ENCODE data around the gene ECSIT. TPM values are rescaled to one million over a fixed set of nuclear protein-coding genes. Genes with fewer than 3 reads are reported as not detected.
"Not testable (repeated sequence)": the region's sequence is repeated elsewhere in the genome, so short reads cannot be mapped to it uniquely, and the experiment has no call there.

ECSIT gene
- total and polyA plus RNA-seq, 4 donors: 31.7 to 58.8 (median 40.4) TPM

- no peaks in the 10 kb centered on the region for H3K9me3 ChIP-seq (ENCODE audit: control insufficient read depth in 4 of 4, insufficient read depth in 3 of 4, low read length in 3 of 4)
- no peak overlapping the region for H3K27ac ChIP-seq (ENCODE audit: low read depth in 1 of 2, low read length in 1 of 2)
- ATAC-seq (ENCODE audit: insufficient read depth, low FRiP score) (no peak), DNase-seq (no peak)
- H3K4me1 ChIP-seq (ENCODE audit: control insufficient read depth in 5 of 5, insufficient read depth in 5 of 5, low read length in 5 of 5): no peaks in the 10 kb centered on the region
- no peak overlapping the region for H3K4me3 ChIP-seq
- TF ChIP-seq CTCF (IDR thresholded peaks at IDR 0.05; ENCODE audit: control extremely low read depth, extremely low read depth): no peak
- no peaks in the 10 kb centered on the region for H3K27me3 ChIP-seq (ENCODE audit: control insufficient read depth in 3 of 3, insufficient read depth in 3 of 3, low read length in 2 of 3)
- H3K9ac ChIP-seq (ENCODE audit: insufficient read depth in 1 of 2, low read length in 2 of 2): no peak overlapping the region
- 24 to 67% methylated on average over 5 of the region's 5 CpGs for WGBS, 2 donors
- H3K36me3 ChIP-seq (ENCODE audit: control insufficient read depth in 4 of 4, insufficient read depth in 4 of 4, low read length in 4 of 4): no peaks in the 10 kb centered on the region
Measured at GRCh38 chr19:11570039-11570462, 41.1 kb upstream of the ECSIT start.

DNA sequence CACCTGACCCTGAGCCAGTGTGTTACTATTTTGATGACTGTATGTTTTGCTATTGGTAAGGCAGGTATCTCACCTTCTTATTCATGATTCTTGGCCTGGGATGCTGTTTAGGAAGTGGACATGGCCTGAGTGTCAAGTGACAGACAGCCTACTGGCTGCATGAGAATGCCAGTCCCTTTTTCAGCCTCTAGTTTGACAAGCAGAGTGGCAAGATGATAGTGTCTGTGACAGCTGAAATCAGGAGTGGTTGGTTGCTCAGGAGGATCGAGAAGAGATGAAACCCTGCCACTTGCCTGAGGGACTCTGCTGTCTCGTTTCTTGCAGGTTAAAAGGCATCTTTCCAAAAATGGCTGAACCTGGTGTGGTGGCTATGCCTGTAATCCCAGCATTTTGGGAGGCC lies 37.2 kb upstream of the ECSIT start:
- WGBS, 2 donors: 88 to 97% methylated on average over 2 of the region's 2 CpGs
- no peaks in the 10 kb centered on the region for H3K36me3 ChIP-seq (ENCODE audit: control insufficient read depth in 4 of 4, insufficient read depth in 4 of 4, low read length in 4 of 4)
- no peaks in the 10 kb centered on the region for H3K27me3 ChIP-seq (ENCODE audit: control insufficient read depth in 3 of 3, insufficient read depth in 3 of 3, low read length in 2 of 3)
- no peak for TF ChIP-seq CTCF (IDR thresholded peaks at IDR 0.05; ENCODE audit: control extremely low read depth, extremely low read depth)
- no peak for ATAC-seq (ENCODE audit: insufficient read depth, low FRiP score)
- no peaks in the 10 kb centered on the region for H3K4me1 ChIP-seq (ENCODE audit: control insufficient read depth in 5 of 5, insufficient read depth in 5 of 5, low read length in 5 of 5)
- H3K9me3 ChIP-seq (ENCODE audit: control insufficient read depth in 4 of 4, insufficient read depth in 3 of 4, low read length in 3 of 4): no peaks in the 10 kb centered on the region
- H3K27ac ChIP-seq (ENCODE audit: low read depth in 1 of 2, low read length in 1 of 2): no peak overlapping the region
- no peak for DNase-seq
- H3K9ac ChIP-seq (ENCODE audit: insufficient read depth in 1 of 2, low read length in 2 of 2): no peak overlapping the region
- H3K4me3 ChIP-seq: no peak overlapping the region

DNA sequence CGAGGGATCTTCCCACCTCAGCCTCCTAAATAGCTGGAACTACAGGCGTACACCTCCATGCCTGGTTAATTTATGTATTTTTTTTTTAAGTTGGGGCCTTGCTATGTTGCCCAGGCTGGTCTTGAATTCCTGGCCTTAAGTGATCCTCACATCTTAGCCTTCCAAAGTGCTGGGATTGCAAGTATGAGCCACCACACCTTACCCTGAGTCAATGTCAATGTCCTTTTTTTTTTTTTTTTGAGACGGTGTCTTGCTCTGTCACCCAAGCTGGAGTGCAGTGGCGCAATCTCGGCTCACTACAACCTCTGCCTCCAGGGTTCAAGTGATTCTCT lies 36.7 kb upstream of the ECSIT start:
- 78% methylated on average over 5 of the region's 5 CpGs for WGBS, 2 donors
- not testable (repeated sequence) for ATAC-seq (ENCODE audit: insufficient read depth, low FRiP score)

GRCh38 chr19:11564082-11564807 lies 35.3 kb upstream of the ECSIT start:
- WGBS, 2 donors: 97 to 98% methylated on average over 6 of the region's 6 CpGs
- not testable (repeated sequence) for H3K4me3 ChIP-seq; ATAC-seq (ENCODE audit: insufficient read depth, low FRiP score); H3K9me3 ChIP-seq (ENCODE audit: control insufficient read depth in 4 of 4, insufficient read depth in 3 of 4, low read length in 3 of 4); H3K36me3 ChIP-seq (ENCODE audit: control insufficient read depth in 4 of 4, insufficient read depth in 4 of 4, low read length in 4 of 4); H3K27me3 ChIP-seq (ENCODE audit: control insufficient read depth in 3 of 3, insufficient read depth in 3 of 3, low read length in 2 of 3); H3K4me1 ChIP-seq (ENCODE audit: control insufficient read depth in 5 of 5, insufficient read depth in 5 of 5, low read length in 5 of 5); H3K27ac ChIP-seq (ENCODE audit: low read depth in 1 of 2, low read length in 1 of 2); H3K9ac ChIP-seq (ENCODE audit: insufficient read depth in 1 of 2, low read length in 2 of 2); DNase-seq

More for the DNA sequence above, 36.7 kb upstream of the ECSIT start:
- H3K4me1 ChIP-seq (ENCODE audit: control insufficient read depth in 5 of 5, insufficient read depth in 5 of 5, low read length in 5 of 5); H3K27ac ChIP-seq (ENCODE audit: low read depth in 1 of 2, low read length in 1 of 2); H3K9me3 ChIP-seq (ENCODE audit: control insufficient read depth in 4 of 4, insufficient read depth in 3 of 4, low read length in 3 of 4); H3K9ac ChIP-seq (ENCODE audit: insufficient read depth in 1 of 2, low read length in 2 of 2); H3K36me3 ChIP-seq (ENCODE audit: control insufficient read depth in 4 of 4, insufficient read depth in 4 of 4, low read length in 4 of 4); H3K4me3 ChIP-seq; DNase-seq; H3K27me3 ChIP-seq (ENCODE audit: control insufficient read depth in 3 of 3, insufficient read depth in 3 of 3, low read length in 2 of 3): not testable (repeated sequence)
